GM19025 (cell line): Measurements from ENCODE around the gene RPS14.
A peak's percentile ranks its signal among the peaks of the same experiment; 100 is the strongest.

Source experiments
- ATAC-seq: cut with Tn5 transposase; IDR thresholded peaks from one replicate; pipeline ENCODE4 v1.9.1; 2021; ENCODE audit warnings: mild to moderate bottlenecking, low read depth, moderate library complexity; ENCODE audit not compliant: unreplicated experiment

Gene RPS14

GRCh38 chr5:150449517-150450339, at the start of gene RPS14:
Gene RPS14, minus strand, starts transcription at chr5:150449739. Its CDS starts 2,006 bp downstream, at chr5:150447733.
- ATAC-seq = peak; percentile 87

DNA sequence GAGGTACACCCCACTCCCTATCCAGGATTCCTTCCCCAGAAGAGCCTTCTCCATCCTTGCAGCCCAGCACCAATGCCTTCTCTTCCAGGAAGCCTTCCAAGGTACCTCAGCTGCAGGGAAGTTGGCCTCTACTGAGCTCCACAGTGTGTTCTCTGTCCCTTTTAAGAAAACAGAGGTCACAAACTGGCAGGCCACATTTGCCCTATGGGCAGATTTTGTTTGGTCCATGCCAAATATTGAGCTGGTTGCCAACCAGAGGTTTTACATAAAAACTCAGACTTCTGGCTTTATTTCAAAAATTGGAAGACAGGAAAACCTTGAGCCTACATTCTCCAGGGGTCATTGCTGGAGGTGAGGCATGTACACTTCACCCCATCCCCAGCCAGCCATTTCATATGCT, 49.4 kb upstream of the RPS14 start:
- ATAC-seq = no peak

GRCh38 chr5:150498501-150498900, 49.0 kb upstream of the RPS14 start:
- ATAC-seq = no peak

GRCh38 chr5:150497989-150498317, 48.4 kb upstream of the RPS14 start:
- no peak for ATAC-seq

GRCh38 chr5:150497274-150497988, 47.9 kb upstream of the RPS14 start:
- no peak for ATAC-seq

GRCh38 chr5:150496534-150496933, 47.0 kb upstream of the RPS14 start:
- ATAC-seq = no peak

DNA sequence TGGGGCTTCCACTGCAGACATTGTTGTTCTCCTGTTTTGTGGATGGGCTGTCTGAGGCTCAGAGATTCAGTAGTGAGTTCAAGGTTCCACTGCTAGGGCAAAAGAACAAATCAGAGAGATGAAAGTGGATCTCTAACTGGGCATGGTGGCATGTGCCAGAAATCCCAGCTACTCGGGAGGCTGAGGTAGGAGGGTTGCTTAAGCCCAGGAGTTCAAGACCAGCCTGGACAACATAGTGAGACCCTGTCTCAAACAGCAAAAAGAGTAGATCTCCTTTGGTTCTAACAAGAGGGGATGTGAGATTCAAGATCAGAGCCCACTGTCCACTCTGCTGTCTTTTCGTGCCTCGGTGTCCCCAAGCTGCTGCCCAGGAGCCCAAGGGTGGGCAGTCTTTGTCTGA, 46.6 kb upstream of the RPS14 start:
- ATAC-seq = no peak

GRCh38 chr5:150492621-150493020, 43.1 kb upstream of the RPS14 start:
- no peak for ATAC-seq

DNA sequence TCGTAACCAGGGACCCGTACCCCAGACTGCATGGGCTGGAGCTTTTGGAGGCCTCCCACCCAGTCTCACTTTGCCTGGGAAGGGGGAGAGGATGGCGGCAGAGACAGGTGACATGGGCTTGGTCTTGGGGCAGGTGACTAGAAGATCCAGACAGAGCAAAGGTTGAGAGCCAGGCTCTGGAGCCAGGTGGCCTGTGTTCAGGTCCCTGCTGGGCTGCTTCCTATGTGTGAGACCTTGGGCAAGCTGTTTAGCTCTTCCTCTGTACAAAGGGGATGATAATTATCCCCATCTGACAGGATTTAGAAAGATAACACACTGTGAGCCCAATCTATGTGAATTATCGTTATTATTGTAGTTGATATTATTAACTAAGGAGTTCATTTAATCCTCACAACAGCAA, 42.3 kb upstream of the RPS14 start:
- ATAC-seq = no peak

DNA sequence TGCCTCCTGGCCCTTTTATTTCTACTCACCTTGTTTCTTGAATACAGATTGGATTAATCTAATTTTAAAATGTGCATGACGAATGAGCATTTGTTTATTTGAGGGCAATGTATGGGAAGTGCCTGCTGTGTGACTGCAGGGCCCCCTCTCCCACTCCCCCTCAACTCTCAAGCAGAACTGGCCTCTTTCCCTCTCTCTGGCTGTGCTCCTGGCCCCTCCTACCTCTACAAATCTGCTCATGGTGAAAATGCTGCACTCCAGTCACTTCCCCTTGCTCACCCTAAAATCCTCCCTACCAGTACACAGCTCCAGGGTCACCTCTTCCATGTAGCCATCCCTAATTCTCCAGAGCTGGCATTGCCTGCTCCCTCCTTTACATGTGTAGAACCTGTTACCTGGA, 41.2 kb upstream of the RPS14 start:
- ATAC-seq = no peak

DNA sequence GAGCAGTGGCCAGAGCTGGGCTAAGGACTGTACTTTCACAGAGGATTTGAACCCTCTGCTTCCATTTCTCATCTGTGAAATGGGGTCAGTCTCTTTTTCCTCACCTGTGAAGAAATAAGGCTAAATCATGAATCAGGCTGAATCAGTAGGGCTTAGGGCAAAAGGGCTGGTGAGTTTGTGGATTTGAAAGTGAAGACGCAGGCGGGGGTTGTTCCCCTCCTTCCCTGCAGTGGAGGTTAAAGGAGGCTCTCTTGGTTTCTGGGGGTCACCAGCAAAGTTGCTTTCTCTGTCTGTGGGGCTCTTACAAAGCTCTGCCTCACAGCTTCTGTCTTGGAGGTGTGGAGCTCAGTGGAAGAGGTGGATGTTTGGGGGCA, 40.7 kb upstream of the RPS14 start:
- ATAC-seq = no peak

- peak; percentile 72 for ATAC-seq
Observed at GRCh38 chr5:150489360-150490295, 40.1 kb upstream of the RPS14 start.

DNA sequence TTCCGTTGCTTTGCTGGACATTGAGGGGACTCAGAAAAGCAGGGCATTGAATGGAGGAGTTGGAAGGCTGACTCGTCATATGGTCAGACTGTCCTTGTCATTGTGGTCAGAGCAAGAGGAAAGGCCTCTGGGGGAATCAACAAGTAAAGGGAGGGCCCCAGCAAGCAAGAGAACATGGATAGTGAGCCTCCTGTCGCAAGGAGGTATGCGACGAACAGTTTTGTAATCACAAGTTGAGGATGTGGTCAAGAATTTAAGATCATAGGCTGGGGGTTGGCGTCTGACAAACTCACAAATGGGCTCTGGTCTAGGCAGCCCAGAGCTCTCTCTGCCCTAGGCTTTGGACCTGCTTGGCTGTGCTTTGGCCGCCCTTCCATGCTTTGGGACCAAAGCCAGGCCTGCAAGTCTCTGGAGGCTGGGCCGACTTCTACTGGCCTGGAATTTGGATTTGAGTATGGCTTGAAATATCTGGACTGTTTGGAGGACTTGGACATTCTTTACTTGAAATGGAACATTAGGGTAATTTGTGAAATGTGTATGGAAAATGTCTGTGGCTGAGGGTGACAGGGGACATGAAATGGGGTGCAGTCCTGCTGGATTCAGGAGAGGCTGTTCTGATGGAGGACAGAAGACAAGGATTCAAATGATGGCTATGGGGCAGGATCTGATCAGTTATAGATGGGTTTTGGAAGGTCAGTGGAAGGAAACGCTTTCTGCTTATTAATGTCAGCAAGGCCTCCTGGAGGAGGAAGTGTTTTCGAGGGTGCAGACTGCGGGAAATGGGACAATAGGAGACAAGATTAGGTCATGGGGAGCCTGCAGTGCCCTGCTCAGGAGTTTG, 39.2 kb upstream of the RPS14 start:
- ATAC-seq = no peak

- no peak for ATAC-seq
Observed at GRCh38 chr5:150487199-150488061, 37.9 kb upstream of the RPS14 start.

GRCh38 chr5:150486402-150487198, 37.1 kb upstream of the RPS14 start:
- ATAC-seq = peak; percentile 18

GRCh38 chr5:150485693-150486401, 36.3 kb upstream of the RPS14 start:
- peak; percentile 17 for ATAC-seq

DNA sequence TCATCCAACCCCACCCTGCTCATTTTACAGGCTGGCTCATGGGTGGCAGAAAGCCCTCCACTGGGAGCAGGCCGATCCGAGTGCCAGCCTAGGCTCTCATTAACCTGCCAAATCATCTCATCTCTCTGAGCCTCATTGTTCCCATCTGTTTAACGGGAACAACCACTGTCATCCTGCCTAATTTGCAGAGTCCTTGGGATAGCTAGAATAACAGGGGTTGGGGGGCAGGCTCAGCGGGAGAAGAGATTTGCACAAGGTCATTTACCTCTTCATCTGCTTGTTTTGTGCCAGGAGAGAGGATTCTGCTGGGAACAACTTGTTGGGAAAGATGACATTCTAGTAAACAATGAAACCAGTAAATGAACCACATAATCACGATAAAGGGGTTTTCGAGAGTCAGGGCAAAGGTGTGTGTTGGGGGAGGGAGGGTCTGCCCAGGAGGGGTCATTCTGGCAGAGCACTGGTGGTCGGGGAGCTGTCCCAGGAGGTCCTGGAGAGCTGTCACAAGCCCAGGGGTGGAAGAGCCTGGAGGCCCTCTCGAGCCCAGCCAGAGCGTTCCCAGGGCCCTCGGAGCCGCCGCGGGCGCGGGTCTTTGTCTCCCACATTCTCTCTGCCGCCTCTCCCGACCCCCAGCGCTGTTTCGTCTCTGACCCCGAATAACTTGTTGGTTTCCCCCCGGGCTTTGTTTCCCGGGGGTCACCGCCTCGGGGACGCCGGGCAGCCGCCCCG, 35.6 kb upstream of the RPS14 start:
- ATAC-seq = no peak
